Body of pancreas (tissue), 4 donors: Measurements from ENCODE around the gene PCDHB11. TPM values are rescaled to one million over a fixed set of nuclear protein-coding genes. Genes with fewer than 3 reads are reported as not detected.
"Not testable (repeated sequence)": the region's sequence is repeated elsewhere in the genome, so short reads cannot be mapped to it uniquely, and the experiment has no call there.

Source experiments
- ATAC-seq: fragments of 150-250 bp; one replicate; pipeline ENCODE4 v1.9.1; 2016
- DNase-seq, 4 donors: peaks; one replicate each; pipeline ENCODE4 v3.0.0-alpha.2; 2019
- H3K27ac ChIP-seq, 4 donors: fragments of 200-600 bp; sonication (generic); 1 replicate in 3 of 4; 2 replicates in 1 of 4; pipeline versions ENCODE4 v1.5.1 to v1.6.1; 2016 to 2019; ENCODE audit warnings: mild to moderate bottlenecking in 1 of 4, mixed read lengths in 1 of 4, moderate library complexity in 1 of 4
- H3K27me3 ChIP-seq, 2 donors: fragments of 200-600 bp; sonication (generic); one replicate each; pipeline ENCODE4 v1.6.0; 2016; ENCODE audit warnings: mild to moderate bottlenecking in 1 of 2
- H3K36me3 ChIP-seq, 2 donors: fragments of 200-600 bp; sonication (generic); replicated peaks in 1 of 2; 2 replicates each; pipeline ENCODE4 v1.5.1; 2016; ENCODE audit warnings: low read depth in 2 of 2; ENCODE audit not compliant: insufficient read depth in 1 of 2
- H3K4me1 ChIP-seq: fragments of 200-600 bp; sonication (generic); one replicate; pipeline ENCODE4 v1.6.0; 2016
- H3K4me3 ChIP-seq, 2 donors: fragments of 200-600 bp; sonication (generic); 1 replicate in 1 of 2; 2 replicates in 1 of 2; pipeline ENCODE4 v1.5.1; 2016 to 2019
- H3K9me3 ChIP-seq, 3 donors: fragments of 200-600 bp; sonication (generic); 1 replicate in 2 of 3; 2 replicates in 1 of 3; pipeline ENCODE4 v1.5.1; 2016
- POLR2A ChIP-seq, 3 donors: fragments of 450-650 bp; IDR thresholded peaks; one replicate each; pipeline ENCODE4 v1.6.1; 2016; ENCODE audit warnings: antibody characterized with exemption in 3 of 3, mild to moderate bottlenecking in 2 of 3
- WGBS, 2 donors: methylation state at CpG; one replicate each; pipeline ENCODE4 v1.1.5; 2017; 5-methylcytosine and 5-hydroxymethylcytosine counted together
- intact Hi-C: fragments of 100-400 bp; cut with DNase I; formaldehyde crosslinking; loops from one replicate; pipeline ENCODE4 v1.15.1; 2023
- total RNA-seq, 2 donors: library from RNA; depleted of rRNA; stranded (reverse); fragments of >200 nt; gene quantifications; one replicate each; pipeline ENCODE4 v1.1.0, GENCODE V29; 2016
- TF ChIP-seq, protein P1 (sequence below), 7 experiments: fragments of 450-650 bp in 4 of 7; fragments of 200-600 bp in 3 of 7; sonication (generic) in 3 of 7; IDR thresholded peaks; one replicate each; pipeline ENCODE4 v1.5.1; 2016 to 2019; ENCODE audit warnings: antibody characterized with exemption in 7 of 7

PCDHB11 gene
- total RNA-seq, 2 donors from 2014 or later = 4.4 to 4.9 TPM

DNA sequence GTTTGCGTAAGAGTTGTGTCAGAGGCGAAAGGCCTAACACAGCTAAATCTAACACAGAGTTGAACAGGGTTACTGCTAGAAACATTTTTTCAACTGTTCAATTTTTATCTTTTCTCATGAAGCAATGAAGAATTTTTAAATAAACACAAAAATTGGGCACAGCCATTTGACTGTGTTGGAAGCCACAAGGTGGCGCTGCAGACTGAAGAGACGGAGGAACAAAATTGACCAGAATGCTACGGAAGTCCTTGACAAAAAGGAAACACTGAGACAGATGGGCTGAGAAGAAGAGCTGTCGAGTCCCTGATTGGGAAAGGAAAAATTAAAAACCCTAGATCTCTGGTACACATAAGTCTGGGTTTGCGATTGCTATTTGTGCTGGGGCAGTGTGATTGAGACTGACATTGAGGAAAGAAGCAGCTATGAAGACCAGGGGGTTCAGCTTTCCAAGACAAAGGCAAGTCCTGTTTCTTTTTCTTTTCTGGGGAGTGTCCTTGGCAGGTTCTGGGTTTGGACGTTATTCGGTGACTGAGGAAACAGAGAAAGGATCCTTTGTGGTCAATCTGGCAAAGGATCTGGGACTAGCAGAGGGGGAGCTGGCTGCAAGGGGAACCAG is 12.4 kb upstream of the PCDHB11 start, which contains the start of gene PCDHB9:
PCDHB9 (plus strand) TSS at position 265 of the 616 bp plus-strand sequence; CDS start at position 423, 158 bp downstream.
- intact Hi-C loops = no loop called here
- no peaks in the 10 kb centered on the region for H3K27me3 ChIP-seq
- no peaks in the 10 kb centered on the region for H3K36me3 ChIP-seq
- TF ChIP-seq, protein P1, sequence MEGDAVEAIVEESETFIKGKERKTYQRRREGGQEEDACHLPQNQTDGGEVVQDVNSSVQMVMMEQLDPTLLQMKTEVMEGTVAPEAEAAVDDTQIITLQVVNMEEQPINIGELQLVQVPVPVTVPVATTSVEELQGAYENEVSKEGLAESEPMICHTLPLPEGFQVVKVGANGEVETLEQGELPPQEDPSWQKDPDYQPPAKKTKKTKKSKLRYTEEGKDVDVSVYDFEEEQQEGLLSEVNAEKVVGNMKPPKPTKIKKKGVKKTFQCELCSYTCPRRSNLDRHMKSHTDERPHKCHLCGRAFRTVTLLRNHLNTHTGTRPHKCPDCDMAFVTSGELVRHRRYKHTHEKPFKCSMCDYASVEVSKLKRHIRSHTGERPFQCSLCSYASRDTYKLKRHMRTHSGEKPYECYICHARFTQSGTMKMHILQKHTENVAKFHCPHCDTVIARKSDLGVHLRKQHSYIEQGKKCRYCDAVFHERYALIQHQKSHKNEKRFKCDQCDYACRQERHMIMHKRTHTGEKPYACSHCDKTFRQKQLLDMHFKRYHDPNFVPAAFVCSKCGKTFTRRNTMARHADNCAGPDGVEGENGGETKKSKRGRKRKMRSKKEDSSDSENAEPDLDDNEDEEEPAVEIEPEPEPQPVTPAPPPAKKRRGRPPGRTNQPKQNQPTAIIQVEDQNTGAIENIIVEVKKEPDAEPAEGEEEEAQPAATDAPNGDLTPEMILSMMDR (IDR thresholded peaks at IDR 0.05) = peak in 6 of 7 experiments; percentile 13 to 31 (median 26)
- TF ChIP-seq POLR2A (IDR thresholded peaks at IDR 0.05) = no peak
- no peaks in the 10 kb centered on the region for H3K4me1 ChIP-seq
- WGBS, 2 donors = 18 to 25% methylated on average over 9 of the region's 9 CpGs
- H3K27ac ChIP-seq = no peak within 1 kb of the TSS
- ATAC-seq (no peak), DNase-seq (peak in 3 of 4 donors; percentile 15 to 36 (median 30))
- peaks cover 0 to 24% (median 0%) of the 10 kb centered on the region in 3 donors for H3K9me3 ChIP-seq
- H3K4me3 ChIP-seq = no peak within 1 kb of the TSS

DNA sequence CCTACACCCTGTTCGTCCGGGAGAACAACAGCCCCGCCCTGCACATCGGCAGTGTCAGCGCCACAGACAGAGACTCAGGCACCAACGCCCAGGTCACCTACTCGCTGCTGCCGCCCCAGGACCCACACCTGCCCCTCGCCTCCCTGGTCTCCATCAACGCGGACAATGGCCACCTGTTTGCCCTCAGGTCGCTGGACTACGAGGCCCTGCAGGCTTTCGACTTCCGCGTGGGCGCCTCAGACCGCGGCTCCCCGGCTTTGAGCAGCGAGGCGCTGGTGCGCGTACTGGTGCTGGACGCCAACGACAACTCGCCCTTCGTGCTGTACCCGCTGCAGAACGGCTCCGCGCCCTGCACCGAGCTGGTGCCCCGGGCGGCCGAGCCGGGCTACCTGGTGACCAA is 10.7 kb upstream of the PCDHB11 start:
- ATAC-seq, intact Hi-C loops, H3K4me1 ChIP-seq, H3K36me3 ChIP-seq, H3K27me3 ChIP-seq, H3K4me3 ChIP-seq, H3K27ac ChIP-seq, DNase-seq: not testable (repeated sequence)
- H3K9me3 ChIP-seq = peaks cover 0 to 15% (median 0%) of the 10 kb centered on the region in 3 donors
- 19 to 36% methylated on average over 10 to 31 of the region's 37 CpGs for WGBS, 2 donors

DNA sequence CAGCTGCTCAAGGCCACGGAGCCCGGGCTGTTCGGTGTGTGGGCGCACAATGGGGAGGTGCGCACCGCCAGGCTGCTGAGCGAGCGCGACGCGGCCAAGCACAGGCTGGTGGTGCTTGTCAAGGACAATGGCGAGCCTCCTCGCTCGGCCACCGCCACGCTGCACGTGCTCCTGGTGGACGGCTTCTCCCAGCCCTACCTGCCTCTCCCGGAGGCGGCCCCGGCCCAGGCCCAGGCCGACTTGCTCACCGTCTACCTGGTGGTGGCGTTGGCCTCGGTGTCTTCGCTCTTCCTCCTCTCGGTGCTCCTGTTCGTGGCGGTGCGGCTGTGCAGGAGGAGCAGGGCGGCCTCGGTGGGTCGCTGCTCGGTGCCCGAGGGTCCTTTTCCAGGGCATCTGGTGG is 10.3 kb upstream of the PCDHB11 start:
- ATAC-seq, H3K27ac ChIP-seq, H3K4me3 ChIP-seq, DNase-seq, H3K27me3 ChIP-seq, intact Hi-C loops, H3K36me3 ChIP-seq, H3K4me1 ChIP-seq: not testable (repeated sequence)
- H3K9me3 ChIP-seq = peaks cover 0 to 14% (median 0%) of the 10 kb centered on the region in 3 donors
- WGBS, 2 donors = 38 to 64% methylated on average over 5 to 15 of the region's 35 CpGs

DNA sequence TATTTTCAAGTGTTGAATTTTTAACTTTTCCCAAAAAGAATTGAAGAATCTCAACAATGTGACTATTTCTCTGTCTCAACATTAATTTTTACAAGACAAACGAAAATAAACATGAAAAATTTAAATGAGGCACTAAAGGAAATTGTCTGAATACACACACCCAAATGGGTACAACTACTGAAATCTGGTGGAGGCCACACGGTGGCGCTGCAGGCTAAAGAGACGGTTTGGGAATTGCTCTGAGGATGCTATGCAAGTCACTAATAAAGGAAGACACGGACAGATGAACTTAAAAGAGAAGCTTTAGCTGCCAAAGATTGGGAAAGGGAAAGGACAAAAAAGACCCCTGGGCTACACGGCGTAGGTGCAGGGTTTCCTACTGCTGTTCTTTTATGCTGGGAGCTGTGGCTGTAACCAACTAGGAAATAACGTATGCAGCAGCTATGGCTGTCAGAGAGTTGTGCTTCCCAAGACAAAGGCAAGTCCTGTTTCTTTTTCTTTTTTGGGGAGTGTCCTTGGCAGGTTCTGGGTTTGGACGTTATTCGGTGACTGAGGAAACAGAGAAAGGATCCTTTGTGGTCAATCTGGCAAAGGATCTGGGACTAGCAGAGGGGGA is 7.2 kb upstream of the PCDHB11 start, which contains the start of gene PCDHB10:
PCDHB10 (plus strand) TSS at position 244 of the 616 bp plus-strand sequence; CDS start at position 444, 200 bp downstream.
- Histone ChIP-seq H3K4me1 (no peaks in the 10 kb centered on the region), H3K27ac (no peak within 1 kb of the TSS), H3K36me3 (no peaks in the 10 kb centered on the region), H3K9me3 (peaks cover 0 to 21% (median 0%) of the 10 kb centered on the region in 3 donors), H3K27me3 (no peaks in the 10 kb centered on the region), H3K4me3 (no peak within 1 kb of the TSS)
- DNase-seq (peak in 3 of 4 donors; percentile 20 to 40 (median 26)), ATAC-seq (no peak)
- intact Hi-C loops = no loop called here
- TF ChIP-seq, protein P1 (IDR thresholded peaks at IDR 0.05) = peak in 5 of 7 experiments; percentile 9 to 25 (median 23)
- TF ChIP-seq POLR2A (IDR thresholded peaks at IDR 0.05) = no peak
- WGBS, 2 donors = 5 to 6% methylated on average over 8 to 10 of the region's 10 CpGs

DNA sequence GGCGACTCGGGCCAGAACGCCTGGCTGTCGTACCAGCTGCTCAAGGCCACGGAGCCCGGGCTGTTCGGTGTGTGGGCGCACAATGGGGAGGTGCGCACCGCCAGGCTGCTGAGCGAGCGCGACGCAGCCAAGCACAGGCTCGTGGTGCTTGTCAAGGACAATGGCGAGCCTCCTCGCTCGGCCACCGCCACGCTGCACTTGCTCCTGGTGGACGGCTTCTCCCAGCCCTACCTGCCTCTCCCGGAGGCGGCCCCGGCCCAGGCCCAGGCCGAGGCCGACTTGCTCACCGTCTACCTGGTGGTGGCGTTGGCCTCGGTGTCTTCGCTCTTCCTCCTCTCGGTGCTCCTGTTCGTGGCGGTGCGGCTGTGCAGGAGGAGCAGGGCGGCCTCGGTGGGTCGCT is 5.1 kb upstream of the PCDHB11 start:
- intact Hi-C loops, H3K4me3 ChIP-seq: not testable (repeated sequence)

DNA sequence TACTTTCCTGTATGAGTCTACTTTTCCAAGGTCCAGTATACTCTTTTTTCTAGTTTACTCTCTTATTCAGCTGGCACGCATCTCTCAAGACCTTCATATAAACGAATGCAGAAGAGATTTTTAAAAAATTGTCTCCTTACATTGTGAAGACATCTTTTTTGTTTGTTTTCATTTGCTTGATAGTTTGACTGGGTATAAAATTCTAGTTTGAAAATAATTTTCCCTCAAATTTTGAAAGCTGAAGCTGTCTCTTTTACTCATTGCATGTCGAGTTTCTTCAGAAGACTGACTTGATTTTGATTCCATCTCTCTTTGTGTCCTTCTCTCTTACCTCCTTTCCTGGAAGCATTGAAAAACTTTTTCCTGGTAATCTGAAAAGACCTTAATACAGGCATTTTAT is 3.1 kb upstream of the PCDHB11 start:
- no peak overlapping the region for H3K27ac ChIP-seq
- H3K36me3 ChIP-seq = no peaks in the 10 kb centered on the region
- H3K9me3 ChIP-seq = peaks cover 0 to 28% (median 0%) of the 10 kb centered on the region in 3 donors
- WGBS, 2 donors = 36 to 47% methylated on average over 3 of the region's 3 CpGs
- no peaks in the 10 kb centered on the region for H3K27me3 ChIP-seq
- intact Hi-C loops = no loop called here
- TF ChIP-seq, protein P1 (IDR thresholded peaks at IDR 0.05) = no peak
- TF ChIP-seq POLR2A (IDR thresholded peaks at IDR 0.05) = no peak
- H3K4me1 ChIP-seq = no peaks in the 10 kb centered on the region
- no peak for DNase-seq
- H3K4me3 ChIP-seq = no peak overlapping the region
- no peak for ATAC-seq

More for the DNA sequence above, 5.1 kb upstream of the PCDHB11 start:
- WGBS, 2 donors = 20% methylated on average over 21 of the region's 37 CpGs; no CpG with 5 or more reads in 1 of the 2 donors
- not testable (repeated sequence) for H3K27ac ChIP-seq, DNase-seq, H3K36me3 ChIP-seq, H3K4me1 ChIP-seq, ATAC-seq, H3K27me3 ChIP-seq
- peaks cover 0 to 28% (median 0%) of the 10 kb centered on the region in 3 donors for H3K9me3 ChIP-seq

DNA sequence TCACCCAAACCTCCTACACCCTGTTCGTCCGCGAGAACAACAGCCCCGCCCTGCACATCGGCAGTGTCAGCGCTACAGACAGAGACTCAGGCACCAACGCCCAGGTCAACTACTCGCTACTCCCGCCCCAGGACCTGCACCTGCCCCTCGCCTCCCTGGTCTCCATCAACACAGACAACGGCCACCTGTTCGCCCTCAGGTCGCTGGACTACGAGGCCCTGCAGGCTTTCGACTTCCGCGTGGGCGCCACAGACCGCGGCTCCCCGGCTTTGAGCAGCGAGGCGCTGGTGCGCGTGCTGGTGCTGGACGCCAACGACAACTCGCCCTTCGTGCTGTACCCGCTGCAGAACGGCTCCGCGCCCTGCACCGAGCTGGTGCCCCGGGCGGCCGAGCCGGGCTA is 1.7 kb downstream of the PCDHB11 start:
- H3K27me3 ChIP-seq, DNase-seq, intact Hi-C loops, ATAC-seq, H3K4me1 ChIP-seq, H3K4me3 ChIP-seq, H3K36me3 ChIP-seq, H3K27ac ChIP-seq: not testable (repeated sequence)
- H3K9me3 ChIP-seq = peaks cover 0 to 22% (median 0%) of the 10 kb centered on the region in 3 donors
- 32 to 40% methylated on average over 15 to 20 of the region's 38 CpGs for WGBS, 2 donors

DNA sequence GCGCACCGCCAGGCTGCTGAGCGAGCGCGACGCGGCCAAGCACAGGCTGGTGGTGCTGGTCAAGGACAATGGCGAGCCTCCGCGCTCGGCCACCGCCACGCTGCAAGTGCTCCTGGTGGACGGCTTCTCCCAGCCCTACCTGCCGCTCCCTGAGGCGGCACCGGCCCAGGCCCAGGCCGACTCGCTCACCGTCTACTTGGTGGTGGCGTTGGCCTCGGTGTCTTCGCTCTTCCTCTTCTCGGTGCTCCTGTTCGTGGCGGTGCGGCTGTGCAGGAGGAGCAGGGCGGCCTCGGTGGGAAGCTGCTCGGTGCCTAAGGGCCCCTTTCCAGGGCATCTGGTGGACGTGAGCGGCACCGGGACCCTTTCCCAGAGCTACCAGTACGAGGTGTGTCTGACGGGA is 2.2 kb downstream of the PCDHB11 start:
- peaks cover 0 to 16% (median 0%) of the 10 kb centered on the region in 3 donors for H3K9me3 ChIP-seq
- WGBS, 2 donors = 24 to 52% methylated on average over 8 to 29 of the region's 35 CpGs
- H3K27me3 ChIP-seq, intact Hi-C loops, H3K36me3 ChIP-seq, H3K27ac ChIP-seq, DNase-seq, ATAC-seq, H3K4me1 ChIP-seq, H3K4me3 ChIP-seq: not testable (repeated sequence)
